ENCODE data around the gene EXT2.

DNA sequence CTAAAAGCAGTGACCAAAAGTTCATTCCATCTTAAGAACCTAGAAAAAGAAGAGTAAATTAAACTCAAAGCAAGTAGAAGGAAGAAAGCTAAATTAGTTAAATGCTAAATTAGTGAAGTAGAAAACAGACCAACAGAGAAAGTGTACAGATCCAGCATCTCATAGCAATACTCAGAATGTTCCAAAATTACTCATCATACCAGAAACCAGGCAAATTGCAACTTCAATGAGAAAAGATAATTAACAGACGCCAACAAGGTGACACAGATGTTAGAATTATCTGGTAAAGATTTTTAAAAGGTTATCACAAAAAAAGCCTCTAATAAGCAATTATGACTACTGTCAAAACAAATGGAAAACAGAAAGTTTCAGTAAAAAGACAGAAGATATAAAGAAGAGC is 117.7 kb downstream of the EXT2 start:
- TF ChIP-seq, protein P1, sequence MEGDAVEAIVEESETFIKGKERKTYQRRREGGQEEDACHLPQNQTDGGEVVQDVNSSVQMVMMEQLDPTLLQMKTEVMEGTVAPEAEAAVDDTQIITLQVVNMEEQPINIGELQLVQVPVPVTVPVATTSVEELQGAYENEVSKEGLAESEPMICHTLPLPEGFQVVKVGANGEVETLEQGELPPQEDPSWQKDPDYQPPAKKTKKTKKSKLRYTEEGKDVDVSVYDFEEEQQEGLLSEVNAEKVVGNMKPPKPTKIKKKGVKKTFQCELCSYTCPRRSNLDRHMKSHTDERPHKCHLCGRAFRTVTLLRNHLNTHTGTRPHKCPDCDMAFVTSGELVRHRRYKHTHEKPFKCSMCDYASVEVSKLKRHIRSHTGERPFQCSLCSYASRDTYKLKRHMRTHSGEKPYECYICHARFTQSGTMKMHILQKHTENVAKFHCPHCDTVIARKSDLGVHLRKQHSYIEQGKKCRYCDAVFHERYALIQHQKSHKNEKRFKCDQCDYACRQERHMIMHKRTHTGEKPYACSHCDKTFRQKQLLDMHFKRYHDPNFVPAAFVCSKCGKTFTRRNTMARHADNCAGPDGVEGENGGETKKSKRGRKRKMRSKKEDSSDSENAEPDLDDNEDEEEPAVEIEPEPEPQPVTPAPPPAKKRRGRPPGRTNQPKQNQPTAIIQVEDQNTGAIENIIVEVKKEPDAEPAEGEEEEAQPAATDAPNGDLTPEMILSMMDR (IDR thresholded peaks at IDR 0.05; ENCODE audit: low read depth, low read length): no peak
- TF ChIP-seq EZH2phosphoT487 (IDR thresholded peaks at IDR 0.05; ENCODE audit: low read depth): no peak

Data from OCI-LY3 (cell line).